ENCODE measurements around the gene ARMC2.
"Not testable (repeated sequence)": the region's sequence is repeated elsewhere in the genome, so short reads cannot be mapped to it uniquely, and the experiment has no call there.

The ARMC2 gene

DNA sequence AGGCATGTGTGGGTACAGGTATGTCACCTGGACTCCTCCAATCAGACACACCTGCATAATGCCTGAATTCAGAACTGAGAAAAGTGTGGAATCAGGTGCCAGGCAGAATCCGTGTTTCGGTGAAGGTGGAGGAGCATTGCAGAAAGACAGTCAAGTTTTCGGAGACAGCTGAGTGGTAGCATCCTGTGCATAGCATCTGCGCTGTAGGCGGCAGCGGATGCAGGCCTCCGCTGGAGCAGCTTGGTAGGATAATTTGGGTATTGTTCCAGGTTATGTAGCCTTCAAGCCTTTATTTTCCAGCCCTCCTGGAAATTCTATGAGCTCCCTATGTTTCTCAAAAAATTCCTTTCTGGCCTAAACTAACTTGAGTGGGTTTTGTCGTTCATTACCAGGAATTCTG, 15.5 kb upstream of the ARMC2 start:
- no peak for DNase-seq (ENCODE audit: low spot score)

- DNase-seq (ENCODE audit: low spot score), result peak; percentile 89
These were observed 12.9 kb upstream of the ARMC2 start for GRCh38 chr6:108835218-108835850.

DNA sequence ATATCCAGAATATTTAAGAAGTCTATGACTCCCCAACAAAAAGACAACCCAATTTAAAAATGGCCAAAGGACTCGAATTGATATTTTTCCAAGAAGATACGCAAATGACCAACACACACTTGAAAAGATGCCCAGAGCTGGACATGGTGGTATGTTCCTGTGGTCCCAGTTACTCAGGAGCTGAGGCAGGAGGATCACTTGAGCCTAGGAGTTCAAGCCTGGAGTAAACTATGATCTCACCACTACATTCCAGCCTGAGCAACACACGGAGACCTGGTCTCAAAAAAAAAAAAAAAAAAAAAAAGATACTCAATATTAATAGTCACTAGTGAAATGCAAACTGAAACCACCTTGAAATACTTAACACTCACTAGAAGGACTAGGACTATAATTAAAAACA, 12.2 kb upstream of the ARMC2 start:
- DNase-seq (ENCODE audit: low spot score), result no peak

DNA sequence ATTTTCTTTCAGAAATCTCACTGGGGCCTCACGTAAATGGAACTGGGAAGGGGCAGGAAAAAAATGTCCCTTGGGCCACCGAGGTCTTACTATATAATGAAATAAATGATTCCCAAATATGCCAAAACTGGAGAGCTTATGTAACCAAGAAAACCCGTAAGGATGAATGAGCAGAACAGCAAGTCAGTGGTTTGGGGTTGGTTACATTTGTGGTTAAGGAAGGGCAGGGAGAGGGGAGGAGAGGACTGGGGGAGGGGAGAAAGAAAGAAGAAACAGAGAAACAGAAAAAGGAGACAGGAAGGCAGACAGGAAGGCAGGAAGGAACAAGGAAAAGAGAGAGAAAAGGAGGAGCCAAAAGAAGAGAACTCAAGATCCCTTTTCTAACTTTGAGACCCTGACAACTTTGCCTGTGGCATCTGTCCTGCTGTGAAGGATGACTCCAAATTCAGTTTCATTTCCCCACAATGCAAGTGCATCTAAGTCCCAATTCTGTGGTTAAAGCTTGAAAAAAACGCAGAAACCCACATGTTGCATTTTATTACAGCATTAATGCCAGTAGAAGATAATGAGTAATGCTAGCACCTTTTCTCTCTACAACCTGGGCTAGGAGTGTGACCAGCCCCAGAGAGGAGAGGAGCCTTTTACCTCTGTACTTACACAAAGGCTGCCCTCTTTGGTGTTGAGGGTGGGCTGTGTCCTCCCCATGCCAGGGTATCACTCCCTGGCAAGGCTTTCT, 10.8 kb upstream of the ARMC2 start:
- peak; percentile 48 for DNase-seq (ENCODE audit: low spot score)

GRCh38 chr6:108838101-108838717, 10.0 kb upstream of the ARMC2 start:
- no peak for DNase-seq (ENCODE audit: low spot score)

DNA sequence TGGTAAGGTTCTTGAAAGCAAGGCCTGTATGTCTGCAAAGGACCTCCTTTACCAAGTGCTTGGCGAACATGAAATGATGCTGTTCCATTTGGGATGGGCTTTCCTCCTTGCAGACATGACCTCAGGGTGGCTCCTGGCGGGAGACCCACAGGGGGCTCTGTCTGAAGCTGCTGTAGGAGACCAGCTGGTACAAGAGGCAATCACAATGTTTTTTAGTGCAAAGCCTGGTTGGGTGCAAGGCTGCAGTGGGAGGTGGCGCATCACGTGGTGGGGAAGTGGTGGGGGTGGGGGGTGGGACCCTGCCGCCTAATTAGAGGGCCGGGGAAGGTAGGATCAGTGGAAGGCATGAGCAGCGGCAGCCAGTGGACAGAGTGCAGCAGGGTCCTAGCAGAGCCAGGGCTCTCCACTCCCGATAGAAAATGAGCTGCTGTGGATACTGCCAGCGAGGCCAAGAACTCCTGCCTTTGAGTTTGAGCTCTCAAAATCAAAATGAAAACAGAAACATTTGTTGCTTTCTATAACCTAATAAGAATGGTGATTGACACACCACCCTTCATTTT, 9.1 kb upstream of the ARMC2 start:
- no peak for DNase-seq (ENCODE audit: low spot score)

GRCh38 chr6:108840919-108841318, 7.3 kb upstream of the ARMC2 start:
- no peak for DNase-seq (ENCODE audit: low spot score)

- DNase-seq (ENCODE audit: low spot score), result no peak
These were observed 6.8 kb upstream of the ARMC2 start for GRCh38 chr6:108841377-108841855.

DNA sequence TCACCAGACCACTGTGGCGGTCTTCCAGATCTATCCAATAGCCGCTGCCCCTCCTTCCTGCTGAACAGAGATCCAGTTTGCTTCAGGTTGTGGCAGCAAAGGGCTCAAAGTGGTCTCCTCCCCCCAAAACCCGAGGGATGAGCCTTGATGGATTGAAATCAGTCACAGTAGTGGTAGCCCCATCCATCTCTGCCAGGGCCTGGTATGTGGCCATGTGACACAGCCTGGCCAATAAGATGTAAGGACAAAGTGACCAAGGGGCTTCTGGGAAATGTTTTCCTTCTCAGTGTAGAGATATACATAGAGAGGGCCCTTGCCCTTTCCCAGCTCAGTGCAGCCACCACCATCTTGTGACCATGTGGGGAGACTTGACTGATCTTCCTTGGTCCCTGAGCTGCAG, 4.1 kb upstream of the ARMC2 start:
- DNase-seq (ENCODE audit: low spot score), result no peak

DNA sequence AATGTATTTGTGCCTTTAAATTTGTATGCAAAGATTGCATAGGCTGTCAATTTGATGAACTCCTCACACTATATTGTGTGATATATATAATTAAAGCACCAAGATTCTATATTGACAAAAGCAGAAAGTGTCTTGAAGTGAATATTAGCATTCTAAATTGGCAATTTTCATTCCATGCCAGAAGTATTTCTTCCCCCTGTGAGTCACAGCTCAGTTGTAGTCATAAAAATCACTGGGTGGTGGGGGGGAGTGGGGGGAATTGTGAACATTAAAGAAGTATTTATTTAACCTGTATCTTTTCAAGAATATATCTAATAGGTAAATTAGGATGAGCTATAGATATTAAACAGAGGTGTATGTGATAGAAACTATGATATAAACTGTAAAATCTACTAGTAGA, 3.1 kb upstream of the ARMC2 start:
- DNase-seq (ENCODE audit: low spot score), result no peak

DNA sequence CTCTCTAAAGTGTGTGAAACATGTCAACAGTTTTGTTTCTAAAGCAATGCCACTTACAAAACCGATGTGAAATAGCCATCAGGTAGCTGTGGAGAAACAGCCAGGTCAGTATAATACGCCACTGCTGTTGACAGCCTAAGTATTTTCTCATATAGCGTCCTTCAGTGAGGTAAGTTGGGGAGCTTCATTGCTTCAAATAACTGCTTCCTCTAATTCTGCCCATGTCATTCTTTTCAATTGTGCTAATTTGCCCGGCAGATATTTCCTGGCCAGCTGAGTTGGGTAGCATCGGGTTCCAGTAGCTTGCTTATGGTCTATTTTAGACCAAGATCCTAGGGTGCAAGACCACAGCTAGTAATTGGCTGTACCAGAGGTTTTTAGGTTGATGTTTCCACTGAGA, 2.1 kb upstream of the ARMC2 start:
- DNase-seq (ENCODE audit: low spot score), result no peak

- DNase-seq (ENCODE audit: low spot score), result no peak
These were observed 1.6 kb upstream of the ARMC2 start for GRCh38 chr6:108846628-108847027.

GRCh38 chr6:108847738-108848115, 495 bp upstream of the ARMC2 start:
- no peak for DNase-seq (ENCODE audit: low spot score)

DNA sequence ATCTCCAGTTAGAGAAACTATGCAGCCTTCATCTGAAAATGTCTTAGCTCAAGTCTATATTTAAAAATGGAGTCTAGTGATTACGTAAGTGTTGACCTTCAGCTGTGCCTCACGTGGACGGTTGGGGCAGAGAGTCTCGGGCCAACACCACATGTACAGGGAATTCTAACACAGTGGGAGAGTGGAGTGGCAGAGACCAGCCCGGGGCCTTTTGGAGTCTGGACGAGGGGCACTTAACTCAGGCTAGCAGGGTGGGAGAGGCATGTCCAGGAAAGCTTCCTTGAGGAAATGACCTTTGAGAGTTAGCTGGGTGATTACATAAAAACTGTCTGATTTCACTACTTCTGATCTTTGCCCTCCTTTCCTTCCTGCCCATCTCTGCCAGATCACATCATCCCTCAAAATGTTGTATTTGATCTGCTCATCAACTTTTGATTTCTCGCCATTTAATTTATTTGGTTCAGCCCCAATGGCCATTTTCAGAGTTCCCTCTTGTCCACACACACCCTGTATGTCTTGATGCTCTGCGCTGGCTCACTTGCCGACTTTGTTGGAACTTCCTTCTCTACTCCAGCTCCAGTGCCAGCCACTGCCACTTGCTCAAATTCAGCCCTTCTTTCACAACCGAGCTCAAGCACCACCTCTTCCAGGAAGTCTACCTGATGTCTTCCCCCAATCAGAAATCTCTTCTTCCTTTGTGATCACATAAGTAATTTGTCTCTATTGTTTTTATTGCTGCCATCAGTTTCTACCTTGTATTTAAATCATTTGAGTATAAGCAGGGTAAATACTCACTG, 2.6 kb downstream of the ARMC2 start:
- DNase-seq (ENCODE audit: low spot score), result no peak

DNA sequence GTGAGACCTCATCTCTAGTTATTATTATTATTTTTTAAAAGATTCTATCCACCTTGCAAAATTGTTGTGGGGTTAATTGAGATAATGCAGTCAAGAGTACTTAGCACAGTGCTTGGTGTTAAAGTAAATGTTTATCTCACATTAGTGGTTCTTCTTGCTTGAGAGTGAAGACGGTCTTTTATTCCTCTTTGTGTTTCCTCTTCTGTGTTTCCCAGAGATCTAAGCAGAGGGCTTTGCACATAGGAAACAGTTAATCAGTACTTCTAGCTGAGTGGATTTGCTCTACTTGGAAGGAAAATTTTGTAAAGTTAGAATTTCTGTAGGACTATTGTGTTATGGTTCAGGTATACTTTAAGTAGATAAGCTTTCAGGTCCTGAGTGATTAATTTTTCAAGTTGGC, 3.5 kb downstream of the ARMC2 start:
- DNase-seq (ENCODE audit: low spot score), result no peak

- no peak for DNase-seq (ENCODE audit: low spot score)
These were observed 4.9 kb downstream of the ARMC2 start for GRCh38 chr6:108853077-108853476.

GRCh38 chr6:108862479-108863191, 14.4 kb downstream of the ARMC2 start:
- DNase-seq (ENCODE audit: low spot score), result no peak

GRCh38 chr6:108865751-108866286, 17.6 kb downstream of the ARMC2 start:
- not testable (repeated sequence) for DNase-seq (ENCODE audit: low spot score)

DNA sequence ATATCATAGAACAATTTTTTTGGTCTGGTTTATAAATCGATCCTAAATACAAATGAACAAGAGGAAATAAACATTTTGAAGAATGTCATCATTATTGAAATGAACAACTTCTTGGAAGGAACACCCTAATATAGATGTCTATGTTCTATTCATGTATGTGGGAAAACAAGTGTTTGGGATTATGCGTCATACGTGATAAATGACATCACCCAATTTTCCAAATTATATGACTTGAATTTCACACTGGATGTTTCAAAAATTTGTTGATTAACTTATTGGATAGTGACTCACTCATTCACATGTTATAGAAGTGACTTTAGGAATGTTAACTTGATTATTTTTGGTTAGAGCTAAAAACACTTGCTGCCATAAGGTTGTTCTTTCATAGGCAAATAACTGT, 18.6 kb downstream of the ARMC2 start:
- no peak for DNase-seq (ENCODE audit: low spot score)

- DNase-seq (ENCODE audit: low spot score), result no peak
These were observed 20.4 kb downstream of the ARMC2 start for GRCh38 chr6:108868647-108869046.

DNA sequence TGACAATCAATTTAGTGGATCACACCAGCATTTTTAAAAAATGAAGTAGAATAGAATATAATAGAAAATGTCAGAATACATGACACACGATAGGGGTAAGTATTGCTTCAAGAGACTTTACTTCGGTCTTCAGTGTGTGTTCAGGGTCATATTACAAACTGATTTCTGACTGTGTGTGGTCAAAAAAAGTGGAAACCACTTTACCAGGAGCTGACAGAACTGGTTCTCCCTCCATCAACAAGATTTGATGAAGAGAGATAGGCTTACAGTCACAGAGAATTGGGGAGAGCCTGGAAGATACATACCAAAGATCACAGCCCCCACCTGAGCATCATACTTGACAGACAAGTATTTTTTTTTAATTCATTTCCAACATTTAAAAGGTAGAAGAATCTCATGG, 21.7 kb downstream of the ARMC2 start:
- DNase-seq (ENCODE audit: low spot score), result no peak
